HepG2 (cell line): ENCODE data around the gene KCNJ1. TPM values are rescaled to one million over a fixed set of nuclear protein-coding genes. Genes with fewer than 3 reads are reported as not detected.
A peak's percentile ranks its signal among the peaks of the same experiment; 100 is the strongest.

ENCODE experiments used
- ATAC-seq: fragments of 200-7000 bp; cut with Tn5 transposase; 3 replicates; pipeline ENCODE4 v1.9.1; 2020; ENCODE audit warnings: mild to moderate bottlenecking, moderate library complexity
- BruUV-seq: library from RNA; stranded (reverse); fragments of 400-500 nt; replicated peaks from 2 replicates; lab custom pipeline; 2021; lab: Mats Ljungman, UMichigan
- CTCF ChIA-PET: fragments of 300-600 bp; formaldehyde crosslinking; extraction: SDS; loops from one replicate; lab custom pipeline; 2021; ENCODE audit warnings: low total read pairs, inconsistent platforms, low intra/inter-chr PET ratio; lab: Yijun Ruan, JAX
- POLR2A ChIA-PET: fragments of 350-600 bp; sonication (Branson Sonifier 250); formaldehyde crosslinking; loops from one replicate; lab custom pipeline; 2020; ENCODE audit warnings: antibody characterized with exemption, inconsistent platforms; lab: Yijun Ruan, JAX
- DNase-seq: peaks from one replicate; pipeline ENCODE4 v3.0.0-alpha.2; 2015; ENCODE audit warnings: low spot score
- FAIRE-seq: peaks from 3 replicates; lab custom pipeline; 2011; peaks lifted over from hg19 to GRCh38; lab: Jason Lieb, UNC
- H2AFZ ChIP-seq: one replicate; pipeline ENCODE4 v1.6.1; 2011; ENCODE audit warnings: low read length, inconsistent platforms
- H3K27ac ChIP-seq: fragments of 300-600 bp; 3 replicates; pipeline ENCODE4 v1.8.0; 2011; ENCODE audit warnings: mixed run types, mild to moderate bottlenecking, mixed read lengths, low read length, inconsistent platforms; ENCODE audit not compliant: insufficient read depth; ENCODE audit errors: extremely low read length
- H3K27me3 ChIP-seq, 2 experiments: fragments of 200-600 bp in 1 of 2; 2 replicates in 1 of 2; 3 replicates in 1 of 2; pipeline versions ENCODE4 v1.6.0 to v1.8.0; 2011; ENCODE audit warnings: low read length in 2 of 2, mild to moderate bottlenecking in 2 of 2, moderate library complexity in 2 of 2, inconsistent platforms in 1 of 2; ENCODE audit not compliant: insufficient read depth in 2 of 2, control insufficient read depth in 1 of 2
- H3K36me3 ChIP-seq, 2 experiments: fragments of 200-600 bp in 1 of 2; replicated peaks in 1 of 2; 2 replicates in 1 of 2; 3 replicates in 1 of 2; pipeline versions ENCODE4 v1.5.1 to v1.8.0; 2011; ENCODE audit warnings: low read length in 2 of 2, inconsistent platforms in 1 of 2; ENCODE audit not compliant: insufficient read depth in 2 of 2, control insufficient read depth in 1 of 2
- H3K4me1 ChIP-seq: 2 replicates; pipeline ENCODE4 v1.5.1; 2012; ENCODE audit warnings: low read length, inconsistent platforms; ENCODE audit not compliant: insufficient read depth
- H3K4me2 ChIP-seq: 2 replicates; pipeline ENCODE4 v1.6.0; 2011; ENCODE audit warnings: low read depth, low read length, inconsistent platforms
- H3K4me3 ChIP-seq, 3 experiments: fragments of 200-600 bp in 1 of 3; sonication (generic), shearing (Covaris generic) in 1 of 3; replicated peaks in 1 of 3; 2 replicates each; pipeline ENCODE4 v1.5.1; 2011 to 2016; ENCODE audit warnings: low read length in 3 of 3, inconsistent platforms in 2 of 3, low read depth in 2 of 3, mild to moderate bottlenecking in 2 of 3, control low read depth in 1 of 3, mixed read lengths in 1 of 3; ENCODE audit not compliant: insufficient read depth in 1 of 3
- H3K79me2 ChIP-seq: one replicate; pipeline ENCODE4 v1.6.1; 2011; ENCODE audit warnings: low read length, inconsistent platforms; ENCODE audit not compliant: insufficient read depth
- H3K9ac ChIP-seq: 2 replicates; pipeline ENCODE4 v1.6.0; 2011; ENCODE audit warnings: mild to moderate bottlenecking, low read depth, low read length, inconsistent platforms; ENCODE audit not compliant: insufficient read depth
- H3K9me3 ChIP-seq: 2 replicates; pipeline ENCODE4 v1.5.1; 2012; ENCODE audit warnings: mild to moderate bottlenecking, low read length
- H4K20me1 ChIP-seq: 2 replicates; pipeline ENCODE4 v1.6.0; 2011; ENCODE audit warnings: inconsistent platforms, mild to moderate bottlenecking, low read length, moderate library complexity; ENCODE audit not compliant: insufficient read depth
- CTCF ChIP-seq: sonication (generic); formaldehyde crosslinking; IDR thresholded peaks from 2 replicates; pipeline ENCODE4 v1.5.0; 2020; ENCODE audit warnings: mild to moderate bottlenecking, missing genetic modification reagents, moderate library complexity
- KLF13 ChIP-seq: sonication (generic); formaldehyde crosslinking; IDR thresholded peaks from 2 replicates; pipeline ENCODE4 v1.4.0; 2020; ENCODE audit warnings: mild to moderate bottlenecking, missing genetic modification reagents
- NKX3-1 ChIP-seq: sonication (generic); formaldehyde crosslinking; IDR thresholded peaks from 2 replicates; pipeline ENCODE4 v1.5.0; 2020; ENCODE audit warnings: missing genetic modification reagents
- ZBTB1 ChIP-seq: sonication (generic); formaldehyde crosslinking; IDR thresholded peaks from 2 replicates; pipeline ENCODE4 v1.4.0; 2020; ENCODE audit warnings: missing genetic modification reagents, borderline replicate concordance
- ZKSCAN1 ChIP-seq: fragments of 150-350 bp; IDR thresholded peaks from 2 replicates; pipeline ENCODE4 v1.6.1; 2014; ENCODE audit warnings: low read length
- ZNF263 ChIP-seq: sonication (generic); formaldehyde crosslinking; IDR thresholded peaks from 2 replicates; pipeline ENCODE4 v1.4.0; 2020; ENCODE audit warnings: missing genetic modification reagents
- ZNF556 ChIP-seq: sonication (generic); formaldehyde crosslinking; IDR thresholded peaks from 2 replicates; pipeline ENCODE4 v1.4.0; 2020; ENCODE audit warnings: mild to moderate bottlenecking, missing genetic modification reagents, borderline replicate concordance
- ZNF768 ChIP-seq: sonication (generic); formaldehyde crosslinking; IDR thresholded peaks from 2 replicates; pipeline ENCODE4 v1.4.0; 2020; ENCODE audit warnings: missing genetic modification reagents
- WGBS: methylation state at CpG from one replicate; pipeline ENCODE4 v1.1.6; 2017; ENCODE audit warnings: low lambda C conversion rate; 5-methylcytosine and 5-hydroxymethylcytosine counted together
- in situ Hi-C: cut with HindIII; loops from 2 replicates; pipeline ENCODE4 v1.10.0; 2017; ENCODE audit warnings: low pct_unique_long_range_greater_than_20kb; ENCODE audit not compliant: extremely low pct_ligation_motif_present
- intact Hi-C: fragments of 100-400 bp; cut with micrococcal nuclease; formaldehyde crosslinking; loops from one replicate; pipeline ENCODE4 v1.10.0; 2022; ENCODE audit not compliant: unreplicated experiment
- polyA plus RNA-seq, 8 experiments: library from polyadenylated mRNA; depleted of rRNA in 3 of 8; stranded (reverse) in 7 of 8; unstranded in 1 of 8; fragments of >200 nt; fragmentation: Illumina TruSeq in 4 of 8; extraction: Trizol in 4 of 8; gene quantifications; 2 replicates each; pipeline versions ENCODE4 v1.2.1 to v1.2.3, GENCODE V29; 2011 to 2016; ENCODE audit warnings: low read depth in 4 of 8, missing spikeins in 1 of 8, mixed read lengths in 1 of 8; ENCODE audit not compliant: insufficient read depth in 1 of 8
- total RNA-seq, 5 experiments: library from RNA; depleted of rRNA; stranded (reverse); fragments of >200 nt; fragmentation: Illumina TruSeq; extraction: Trizol; gene quantifications; 2 replicates each; pipeline ENCODE4 v1.2.3, GENCODE V29; 2016; ENCODE audit warnings: low read depth in 1 of 5
- TF ChIP-seq, protein P1 (sequence below): sonication (generic); formaldehyde crosslinking; conservative IDR thresholded peaks from 2 replicates; pipeline ENCODE4 v1.4.0; 2020; ENCODE audit warnings: missing genetic modification reagents

KCNJ1 gene
- total and polyA plus RNA-seq, 2 of the 13 experiments (the other 11 are each of a cell fraction or from before 2014, with no cell fraction given), result not detected

GRCh38 chr11:128888034-128888985 is 21.2 kb upstream of the KCNJ1 start:
- Histone ChIP-seq H3K9ac (no peak overlapping the region), H4K20me1 (no peaks in the 10 kb centered on the region)
- intact Hi-C loops, result no loop called here
- TF ChIP-seq KLF13 (CRISPR knock-in tag) (no peak), ZKSCAN1 (peak; percentile 80)
- TF ChIP-seq, all 625 proteins: peak for 1
- POLR2A ChIA-PET, result no interaction called here
- no peak for FAIRE-seq
- BruUV-seq, result no TSS peak
- Histone ChIP-seq H3K4me1 (peaks cover 9% of the 10 kb centered on the region; the same call in 1 of the 2 replicates), H3K36me3 (no peaks in the 10 kb centered on the region), H3K4me3 (no peak overlapping the region), H3K79me2 (no peaks in the 10 kb centered on the region), H3K9me3 (no peaks in the 10 kb centered on the region), H3K4me2 (no peak overlapping the region), H2AFZ (no peak overlapping the region), H3K27me3 (peaks cover 11 to 61% of the 10 kb centered on the region in 2 experiments), H3K27ac (no peak overlapping the region)
- ATAC-seq, result no peak
- DNase-seq, result no peak
- in situ Hi-C loops, result loop anchor here (5.0 to 25.0 kb wide), 3 partner anchors 69 to 799 kb away; no protein-coding TSS in a partner anchor
- CTCF ChIA-PET, result no interaction called here
- WGBS, result 35% methylated on average over 10 of the region's 15 CpGs

- H3K9ac ChIP-seq, result no peak overlapping the region
- FAIRE-seq (no peak), ATAC-seq (peak; percentile 60), DNase-seq (no peak)
- CTCF ChIA-PET, result interaction anchor here (0.7 to 3.8 kb wide), 2 partner anchors 62 to 70 kb away, joined by 3 to 38 read pairs; no protein-coding TSS in a partner anchor
- no peaks in the 10 kb centered on the region for H4K20me1 ChIP-seq
- peaks cover 9% of the 10 kb centered on the region; the same call in 1 of the 2 replicates for H3K4me1 ChIP-seq
- H2AFZ ChIP-seq, result no peak overlapping the region
- BruUV-seq, result no TSS peak
- no peak overlapping the region for H3K4me2 ChIP-seq
- H3K27ac ChIP-seq, result no peak overlapping the region
- no peaks in the 10 kb centered on the region for H3K79me2 ChIP-seq
- in situ Hi-C loops (loop anchor here (5.0 to 25.0 kb wide), 3 partner anchors 71 to 801 kb away; no protein-coding TSS in a partner anchor), intact Hi-C loops (no loop called here)
- no peak overlapping the region for H3K4me3 ChIP-seq
- H3K9me3 ChIP-seq, result no peaks in the 10 kb centered on the region
- whole genome bisulfite sequencing, result 20% methylated on average over 3 of the region's 5 CpGs
- no peaks in the 10 kb centered on the region for H3K36me3 ChIP-seq
- H3K27me3 ChIP-seq, result peaks cover 9 to 54% of the 10 kb centered on the region in 2 experiments
- no peak for TF ChIP-seq ZNF768
- TF ChIP-seq ZNF263 (CRISPR knock-in tag), result no peak
- TF ChIP-seq CTCF, result peak; percentile 39
- TF ChIP-seq, protein P1, sequence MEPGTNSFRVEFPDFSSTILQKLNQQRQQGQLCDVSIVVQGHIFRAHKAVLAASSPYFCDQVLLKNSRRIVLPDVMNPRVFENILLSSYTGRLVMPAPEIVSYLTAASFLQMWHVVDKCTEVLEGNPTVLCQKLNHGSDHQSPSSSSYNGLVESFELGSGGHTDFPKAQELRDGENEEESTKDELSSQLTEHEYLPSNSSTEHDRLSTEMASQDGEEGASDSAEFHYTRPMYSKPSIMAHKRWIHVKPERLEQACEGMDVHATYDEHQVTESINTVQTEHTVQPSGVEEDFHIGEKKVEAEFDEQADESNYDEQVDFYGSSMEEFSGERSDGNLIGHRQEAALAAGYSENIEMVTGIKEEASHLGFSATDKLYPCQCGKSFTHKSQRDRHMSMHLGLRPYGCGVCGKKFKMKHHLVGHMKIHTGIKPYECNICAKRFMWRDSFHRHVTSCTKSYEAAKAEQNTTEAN (CRISPR knock-in tag), result no peak
- no peak for TF ChIP-seq ZNF556 (CRISPR knock-in tag)
- TF ChIP-seq ZBTB1 (CRISPR knock-in tag), result no peak
- TF ChIP-seq NKX3-1 (CRISPR knock-in tag), result no peak
- TF ChIP-seq, all 625 proteins: peak for 1
- POLR2A ChIA-PET, result no interaction called here
Measured at GRCh38 chr11:128886406-128887124, 19.5 kb upstream of the KCNJ1 start.
